OCI-LY3 (cell line): ENCODE results near the gene MCRIP2.

Experiments used
- H2AFZ ChIP-seq: fragments of 200-600, 300-600 bp; shearing (Covaris generic); 2 replicates; pipeline ENCODE4 v1.6.0; 2014; ENCODE audit warnings: antibody characterized with exemption, low read depth, low read length
- H3K27ac ChIP-seq: fragments of 200-600, 300-600 bp; sonication (generic); 2 replicates; pipeline ENCODE4 v1.5.1; 2014; ENCODE audit warnings: mild to moderate bottlenecking, low read length, moderate library complexity, mixed read lengths
- H3K27me3 ChIP-seq: fragments of 200-600, 300-600 bp; sonication (generic); 2 replicates; pipeline ENCODE4 v1.6.1; 2014; ENCODE audit warnings: low read depth, low read length, mixed read lengths
- H3K36me3 ChIP-seq: fragments of 200-600, 300-600 bp; sonication (generic); replicated peaks from 2 replicates; pipeline ENCODE3; 2014; ENCODE audit warnings: low read depth, low read length, mixed read lengths
- H3K4me1 ChIP-seq: fragments of 300-600, 200-600 bp; sonication (generic); 2 replicates; pipeline ENCODE4 v1.6.1; 2014; ENCODE audit warnings: low read length, mixed read lengths
- H3K4me2 ChIP-seq: fragments of 200-600, 300-600 bp; sonication (generic); 2 replicates; pipeline ENCODE4 v1.6.1; 2014; ENCODE audit warnings: low read length, mixed read lengths
- H3K4me3 ChIP-seq: fragments of 300-600, 200-600 bp; sonication (generic); 2 replicates; pipeline ENCODE4 v1.5.1; 2014; ENCODE audit warnings: antibody characterized with exemption, mild to moderate bottlenecking, low read length, moderate library complexity
- H3K79me2 ChIP-seq: fragments of 300-600, 200-600 bp; shearing (Covaris generic); 2 replicates; pipeline ENCODE4 v1.6.1; 2014; ENCODE audit warnings: mild to moderate bottlenecking, low read length, mixed read lengths
- H3K9ac ChIP-seq: fragments of 300-600, 200-600 bp; shearing (Covaris generic); 2 replicates; pipeline ENCODE4 v1.6.0; 2014; ENCODE audit warnings: mild to moderate bottlenecking, low read length, moderate library complexity
- H3K9me3 ChIP-seq: fragments of 200-600, 300-600 bp; shearing (Covaris generic); 2 replicates; pipeline ENCODE4 v1.6.1; 2014; ENCODE audit warnings: low read length, mixed read lengths; ENCODE audit not compliant: insufficient read depth
- H4K20me1 ChIP-seq: fragments of 200-600, 300-600 bp; sonication (generic); 2 replicates; pipeline ENCODE4 v1.6.1; 2016; ENCODE audit warnings: low read length, mixed read lengths; ENCODE audit not compliant: insufficient read depth
- EZH2phosphoT487 ChIP-seq: fragments of 200-600 bp; shearing (Covaris generic); IDR thresholded peaks from 2 replicates; pipeline ENCODE4 v1.6.1; 2018; ENCODE audit warnings: antibody characterized with exemption, mixed run types, low read depth
- TF ChIP-seq, protein P1 (sequence below): fragments of 200-600, 300-600 bp; sonication (generic); IDR thresholded peaks from 2 replicates; pipeline ENCODE4 v1.5.1; 2014; ENCODE audit warnings: antibody characterized with exemption, low read length, low read depth

Gene MCRIP2

GRCh38 chr16:617855-618254 lies 23.8 kb upstream of the MCRIP2 start:
- no peaks in the 10 kb centered on the region for H3K79me2 ChIP-seq
- H3K27ac ChIP-seq: no peak overlapping the region
- H3K36me3 ChIP-seq: no peaks in the 10 kb centered on the region
- H3K4me3 ChIP-seq: no peak overlapping the region
- no peak for TF ChIP-seq EZH2phosphoT487
- TF ChIP-seq, protein P1, sequence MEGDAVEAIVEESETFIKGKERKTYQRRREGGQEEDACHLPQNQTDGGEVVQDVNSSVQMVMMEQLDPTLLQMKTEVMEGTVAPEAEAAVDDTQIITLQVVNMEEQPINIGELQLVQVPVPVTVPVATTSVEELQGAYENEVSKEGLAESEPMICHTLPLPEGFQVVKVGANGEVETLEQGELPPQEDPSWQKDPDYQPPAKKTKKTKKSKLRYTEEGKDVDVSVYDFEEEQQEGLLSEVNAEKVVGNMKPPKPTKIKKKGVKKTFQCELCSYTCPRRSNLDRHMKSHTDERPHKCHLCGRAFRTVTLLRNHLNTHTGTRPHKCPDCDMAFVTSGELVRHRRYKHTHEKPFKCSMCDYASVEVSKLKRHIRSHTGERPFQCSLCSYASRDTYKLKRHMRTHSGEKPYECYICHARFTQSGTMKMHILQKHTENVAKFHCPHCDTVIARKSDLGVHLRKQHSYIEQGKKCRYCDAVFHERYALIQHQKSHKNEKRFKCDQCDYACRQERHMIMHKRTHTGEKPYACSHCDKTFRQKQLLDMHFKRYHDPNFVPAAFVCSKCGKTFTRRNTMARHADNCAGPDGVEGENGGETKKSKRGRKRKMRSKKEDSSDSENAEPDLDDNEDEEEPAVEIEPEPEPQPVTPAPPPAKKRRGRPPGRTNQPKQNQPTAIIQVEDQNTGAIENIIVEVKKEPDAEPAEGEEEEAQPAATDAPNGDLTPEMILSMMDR: no peak
- H3K9me3 ChIP-seq: no peaks in the 10 kb centered on the region
- no peak overlapping the region for H2AFZ ChIP-seq
- no peak overlapping the region for H3K4me2 ChIP-seq
- H3K4me1 ChIP-seq: no peaks in the 10 kb centered on the region
- H4K20me1 ChIP-seq: no peaks in the 10 kb centered on the region
- no peak overlapping the region for H3K9ac ChIP-seq
- H3K27me3 ChIP-seq: no peaks in the 10 kb centered on the region

GRCh38 chr16:619476-620100 lies 22.0 kb upstream of the MCRIP2 start:
- Histone ChIP-seq H3K9ac (no peak overlapping the region), H3K4me3 (no peak overlapping the region), H3K27ac (no peak overlapping the region), H3K4me1 (no peaks in the 10 kb centered on the region), H3K9me3 (no peaks in the 10 kb centered on the region), H2AFZ (no peak overlapping the region), H3K4me2 (no peak overlapping the region), H3K36me3 (no peaks in the 10 kb centered on the region), H3K79me2 (no peaks in the 10 kb centered on the region), H4K20me1 (no peaks in the 10 kb centered on the region), H3K27me3 (no peaks in the 10 kb centered on the region)
- TF ChIP-seq, protein P1: no peak
- TF ChIP-seq EZH2phosphoT487: no peak

- Histone ChIP-seq H3K4me1 (no peaks in the 10 kb centered on the region), H3K9me3 (no peaks in the 10 kb centered on the region), H2AFZ (no peak overlapping the region), H3K27ac (no peak overlapping the region), H3K79me2 (no peaks in the 10 kb centered on the region), H3K9ac (no peak overlapping the region), H3K27me3 (no peaks in the 10 kb centered on the region), H4K20me1 (no peaks in the 10 kb centered on the region), H3K4me2 (no peak overlapping the region), H3K36me3 (no peaks in the 10 kb centered on the region), H3K4me3 (no peak overlapping the region)
- TF ChIP-seq, protein P1: no peak
- no peak for TF ChIP-seq EZH2phosphoT487
Measured at GRCh38 chr16:620700-621525, 20.7 kb upstream of the MCRIP2 start.

DNA sequence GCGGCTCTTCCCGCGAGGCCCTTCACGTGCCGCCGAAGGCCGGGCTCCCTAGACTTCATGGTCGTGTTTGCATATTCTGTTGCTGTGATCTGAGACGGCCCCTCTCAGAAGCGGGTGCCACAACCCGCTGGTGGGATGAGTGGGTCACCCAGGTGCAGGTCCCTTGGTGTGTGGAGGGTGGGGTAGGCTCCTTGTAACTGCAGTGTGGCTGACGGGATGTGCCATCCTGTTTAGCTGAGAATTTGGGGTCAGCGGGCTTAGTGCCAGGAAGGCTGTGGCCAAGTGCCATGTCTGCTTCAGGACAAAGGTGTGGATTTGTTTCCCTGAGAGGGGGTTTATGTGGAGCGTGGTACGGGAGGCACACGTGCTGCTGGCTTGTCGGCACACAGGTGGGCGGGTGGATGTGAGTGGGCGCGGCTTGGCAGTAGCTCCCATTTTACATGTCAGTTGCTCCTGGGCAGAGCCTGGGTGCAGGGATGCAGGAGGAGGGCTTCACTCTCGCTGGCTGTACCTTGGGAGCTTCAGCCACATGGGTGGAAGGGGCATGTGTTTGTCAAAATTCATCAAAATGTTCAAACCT lies 20.0 kb upstream of the MCRIP2 start:
- Histone ChIP-seq H3K9me3 (no peaks in the 10 kb centered on the region), H3K27ac (no peak overlapping the region), H3K9ac (no peak overlapping the region), H4K20me1 (no peaks in the 10 kb centered on the region), H3K4me1 (no peaks in the 10 kb centered on the region), H3K79me2 (no peaks in the 10 kb centered on the region), H3K4me2 (no peak overlapping the region), H3K27me3 (no peaks in the 10 kb centered on the region), H3K36me3 (no peaks in the 10 kb centered on the region), H2AFZ (no peak overlapping the region), H3K4me3 (no peak overlapping the region)
- TF ChIP-seq, protein P1: no peak
- TF ChIP-seq EZH2phosphoT487: no peak
